Gastrocnemius medialis (tissue), 4 donors: ENCODE results near the gene MCF2L2.

ENCODE experiments used
- CTCF ChIP-seq, 5 experiments: fragments of 450-650 bp in 3 of 5; fragments of 200-600 bp in 2 of 5; sonication (generic) in 2 of 5; IDR thresholded peaks in 4 of 5; conservative IDR thresholded peaks in 1 of 5; 1 replicate in 4 of 5; 2 replicates in 1 of 5; pipeline ENCODE4 v1.5.1; 2016 to 2019; ENCODE audit warnings: antibody characterized with exemption in 5 of 5, mild to moderate bottlenecking in 3 of 5, moderate library complexity in 3 of 5
- POLR2A ChIP-seq, 2 donors: fragments of 450-650 bp; IDR thresholded peaks; one replicate each; pipeline ENCODE4 v1.6.1; 2017; ENCODE audit warnings: antibody characterized with exemption in 2 of 2, mild to moderate bottlenecking in 2 of 2, moderate library complexity in 2 of 2

GRCh38 chr3:183306798-183307671 is 121.4 kb downstream of the MCF2L2 start:
- TF ChIP-seq CTCF (IDR thresholded peaks at IDR 0.05 in 4 of 5, conservative IDR thresholded peaks at IDR 0.05 in 1 of 5) (no peak), POLR2A (IDR thresholded peaks at IDR 0.05) (peak; percentile 9 to 53)
